GM18870 (cell line): ENCODE measurements around the gene IST1.

Experiments
- ATAC-seq: cut with Tn5 transposase; IDR thresholded peaks from one replicate; pipeline ENCODE4 v1.9.1; 2021; ENCODE audit warnings: moderate library complexity; ENCODE audit not compliant: unreplicated experiment

IST1 gene

GRCh38 chr16:71916397-71916920 lies 21.1 kb downstream of the IST1 start:
- ATAC-seq: no peak

- no peak for ATAC-seq
Measured at GRCh38 chr16:71917900-71918299, 22.6 kb downstream of the IST1 start.

GRCh38 chr16:71919035-71919434 lies 23.7 kb downstream of the IST1 start:
- ATAC-seq: peak; percentile 90

- ATAC-seq: no peak
Measured at GRCh38 chr16:71920658-71921057, 25.3 kb downstream of the IST1 start.

GRCh38 chr16:71923941-71924690 lies 28.8 kb downstream of the IST1 start:
- no peak for ATAC-seq

- ATAC-seq: no peak
Measured at GRCh38 chr16:71924710-71925109, 29.4 kb downstream of the IST1 start.

GRCh38 chr16:71927383-71927782 lies 32.1 kb downstream of the IST1 start:
- ATAC-seq: no peak

GRCh38 chr16:71927787-71928186 lies 32.5 kb downstream of the IST1 start:
- ATAC-seq: no peak

- no peak for ATAC-seq
Measured at GRCh38 chr16:71929048-71929447, 33.7 kb downstream of the IST1 start.

GRCh38 chr16:71930013-71930563 lies 34.8 kb downstream of the IST1 start:
- no peak for ATAC-seq

GRCh38 chr16:71931001-71931400 lies 35.7 kb downstream of the IST1 start:
- no peak for ATAC-seq

GRCh38 chr16:71931599-71931998 lies 36.3 kb downstream of the IST1 start:
- ATAC-seq: no peak

- ATAC-seq: no peak
Measured at GRCh38 chr16:71933017-71933416, 37.7 kb downstream of the IST1 start.

- no peak for ATAC-seq
Measured at GRCh38 chr16:71933913-71934695, 38.8 kb downstream of the IST1 start.

- ATAC-seq: no peak
Measured at GRCh38 chr16:71937868-71938510, 42.7 kb downstream of the IST1 start.

GRCh38 chr16:71943887-71944286 lies 48.6 kb downstream of the IST1 start:
- no peak for ATAC-seq

- no peak for ATAC-seq
Measured at GRCh38 chr16:71945616-71946015, 50.3 kb downstream of the IST1 start.

- ATAC-seq: no peak
Measured at GRCh38 chr16:71952825-71953224, 57.5 kb downstream of the IST1 start.

GRCh38 chr16:71954180-71954579 lies 58.8 kb downstream of the IST1 start:
- ATAC-seq: no peak

- no peak for ATAC-seq
Measured at GRCh38 chr16:71954699-71955195, 59.4 kb downstream of the IST1 start.

- ATAC-seq: no peak
Measured at GRCh38 chr16:71956486-71956885, 61.2 kb downstream of the IST1 start.
